IMR-90 (cell line): ENCODE results near the gene CALD1. TPM values are rescaled to one million over a fixed set of nuclear protein-coding genes. Genes with fewer than 3 reads are reported as not detected.
A peak's percentile ranks its signal among the peaks of the same experiment; 100 is the strongest.

Experiments used
- ATAC-seq: fragments of 200-7000 bp; cut with Tn5 transposase; 2 replicates; pipeline ENCODE4 v1.9.1; 2020; ENCODE audit warnings: low read depth, mild to moderate bottlenecking, moderate library complexity
- BruUV-seq: library from RNA; stranded (reverse); fragments of 400-500 nt; replicated peaks from 2 replicates; lab custom pipeline; 2021; lab: Mats Ljungman, UMichigan
- CTCF ChIA-PET: fragments of 300-600 bp; formaldehyde crosslinking; extraction: SDS; loops from one replicate; lab custom pipeline; 2021; ENCODE audit warnings: antibody characterized with exemption; lab: Yijun Ruan, JAX
- POLR2A ChIA-PET: fragments of 300-600 bp; sonication (Branson Sonifier 250); formaldehyde crosslinking; loops from one replicate; lab custom pipeline; 2022; ENCODE audit warnings: antibody characterized with exemption; ENCODE audit not compliant: unreplicated experiment; lab: Charles Lee
- DNase-seq: peaks from one replicate; pipeline ENCODE4 v3.0.0; 2013
- H2AFZ ChIP-seq: replicated peaks from 2 replicates; pipeline ENCODE3; 2013; ENCODE audit warnings: low read length, mild to moderate bottlenecking; ENCODE audit not compliant: poor library complexity
- H2AK5ac ChIP-seq: 2 replicates; pipeline ENCODE4 v1.6.1; 2013; ENCODE audit warnings: low read depth, low read length, inconsistent platforms
- H2AK9ac ChIP-seq: replicated peaks from 2 replicates; pipeline ENCODE3; 2013; ENCODE audit warnings: mild to moderate bottlenecking, low read depth, low read length, moderate library complexity; ENCODE audit not compliant: poor library complexity
- H2BK120ac ChIP-seq: 2 replicates; pipeline ENCODE4 v1.6.1; 2013; ENCODE audit warnings: low read depth, low read length, inconsistent platforms
- H2BK15ac ChIP-seq: 3 replicates; pipeline ENCODE4 v1.6.1; 2013; ENCODE audit warnings: low read depth, low read length, inconsistent platforms
- H2BK20ac ChIP-seq: 2 replicates; pipeline ENCODE4 v1.6.1; 2013; ENCODE audit warnings: low read depth, mild to moderate bottlenecking, inconsistent platforms, low read length, moderate library complexity
- H2BK5ac ChIP-seq: 2 replicates; pipeline ENCODE4 v1.6.1; 2013; ENCODE audit warnings: mild to moderate bottlenecking, low read depth, low read length, inconsistent platforms; ENCODE audit not compliant: poor library complexity, severe bottlenecking
- H3K14ac ChIP-seq: replicated peaks from 2 replicates; pipeline ENCODE4 v1.6.1; 2013; ENCODE audit warnings: low read depth, low read length, inconsistent platforms
- H3K18ac ChIP-seq: 2 replicates; pipeline ENCODE4 v1.6.1; 2013; ENCODE audit warnings: low read depth, low read length, control low read depth
- H3K23ac ChIP-seq: 2 replicates; pipeline ENCODE4 v1.6.1; 2013; ENCODE audit warnings: low read depth, low read length, inconsistent platforms
- H3K27ac ChIP-seq: 2 replicates; pipeline ENCODE4 v1.5.1; 2013; ENCODE audit warnings: mild to moderate bottlenecking, control low read depth, low read length; ENCODE audit not compliant: insufficient read depth
- H3K27me3 ChIP-seq: 2 replicates; pipeline ENCODE4 v1.6.1; 2013; ENCODE audit warnings: low read length; ENCODE audit not compliant: control insufficient read depth, insufficient read depth
- H3K36me3 ChIP-seq: 2 replicates; pipeline ENCODE4 v1.6.1; 2013; ENCODE audit warnings: low read length, mixed read lengths; ENCODE audit not compliant: control insufficient read depth, insufficient read depth
- H3K4ac ChIP-seq: 2 replicates; pipeline ENCODE4 v1.6.1; 2013; ENCODE audit warnings: low read depth, low read length, inconsistent platforms
- H3K4me1 ChIP-seq: 2 replicates; pipeline ENCODE4 v1.6.1; 2013; ENCODE audit warnings: low read length, mixed read lengths; ENCODE audit not compliant: control insufficient read depth, insufficient read depth
- H3K4me2 ChIP-seq: 2 replicates; pipeline ENCODE4 v1.6.1; 2013; ENCODE audit warnings: low read depth, mild to moderate bottlenecking, control low read depth, low read length, moderate library complexity
- H3K4me3 ChIP-seq: 2 replicates; pipeline ENCODE4 v1.5.1; 2013; ENCODE audit warnings: low read depth, mild to moderate bottlenecking, control low read depth, low read length, moderate library complexity; ENCODE audit not compliant: insufficient read depth
- H3K56ac ChIP-seq: 2 replicates; pipeline ENCODE4 v1.6.1; 2013; ENCODE audit warnings: low read length, inconsistent platforms; ENCODE audit not compliant: insufficient read depth; ENCODE audit errors: extremely low read depth
- H3K79me1 ChIP-seq, 2 experiments: 2 replicates each; pipeline ENCODE4 v1.6.1; 2013; ENCODE audit warnings: low read length in 2 of 2, inconsistent platforms in 1 of 2, low read depth in 1 of 2
- H3K9ac ChIP-seq: 2 replicates; pipeline ENCODE4 v1.6.1; 2013; ENCODE audit warnings: low read depth, low read length, control low read depth
- H3K9me1 ChIP-seq: 2 replicates; pipeline ENCODE4 v1.6.1; 2013; ENCODE audit warnings: low read length, inconsistent platforms; ENCODE audit not compliant: insufficient read depth
- H3K9me3 ChIP-seq: 2 replicates; pipeline ENCODE4 v1.6.1; 2013; ENCODE audit warnings: low read length; ENCODE audit not compliant: control insufficient read depth, insufficient read depth
- H4K20me1 ChIP-seq: 2 replicates; pipeline ENCODE4 v1.6.1; 2013; ENCODE audit warnings: low read length, inconsistent platforms; ENCODE audit not compliant: insufficient read depth
- H4K5ac ChIP-seq: 2 replicates; pipeline ENCODE4 v1.6.1; 2013; ENCODE audit warnings: mild to moderate bottlenecking, low read depth, low read length, control low read depth
- H4K8ac ChIP-seq, 2 experiments: 2 replicates each; pipeline ENCODE4 v1.6.1; 2013; ENCODE audit warnings: low read depth in 2 of 2, low read length in 2 of 2, control low read depth in 1 of 2, inconsistent platforms in 1 of 2
- H4K91ac ChIP-seq: 2 replicates; pipeline ENCODE4 v1.6.1; 2013; ENCODE audit warnings: low read depth, low read length, inconsistent platforms; ENCODE audit not compliant: insufficient read depth
- CEBPB ChIP-seq: IDR thresholded peaks from 2 replicates; pipeline ENCODE4 v1.6.1; 2012; ENCODE audit warnings: low read depth, low read length, improper control_type of control experiment
- FOS ChIP-seq: fragments of 150-350 bp; IDR thresholded peaks from 2 replicates; pipeline ENCODE4 v1.6.1; 2016; ENCODE audit warnings: low read depth, low read length
- MAFK ChIP-seq: IDR thresholded peaks from 2 replicates; pipeline ENCODE4 v1.6.1; 2012; ENCODE audit warnings: low read depth, low read length, improper control_type of control experiment
- MAZ ChIP-seq: IDR thresholded peaks from 2 replicates; pipeline ENCODE4 v1.6.1; 2012; ENCODE audit warnings: low read depth, mild to moderate bottlenecking, low read length, improper control_type of control experiment, moderate library complexity, borderline replicate concordance
- SMC3 ChIP-seq: fragments of 150-350 bp; IDR thresholded peaks from 2 replicates; pipeline ENCODE4 v1.6.1; 2016; ENCODE audit warnings: low read depth, mild to moderate bottlenecking, antibody characterized with exemption, low read length, moderate library complexity
- WGBS, 2 experiments: methylation state at CpG; one replicate each; pipeline versions ENCODE4 v1.1.5 to v1.1.7; 2013; ENCODE audit warnings: missing lambda C conversion rate in 2 of 2; ENCODE audit not compliant: insufficient read length in 1 of 2; ENCODE audit errors: extremely low coverage in 2 of 2; 5-methylcytosine and 5-hydroxymethylcytosine counted together
- dilution Hi-C: fragments of 300-500 bp; cut with HindIII; formaldehyde crosslinking; loops from one replicate; pipeline ENCODE4 v1.14.3; 2018; ENCODE audit warnings: low sequenced_read_pairs; ENCODE audit not compliant: unreplicated experiment
- in situ Hi-C: fragments of 300-500 bp; cut with MboI; formaldehyde crosslinking; loops from 3 replicates; pipeline ENCODE4 v1.14.3; 2019; ENCODE audit warnings: low sequenced_read_pairs, inconsistent platforms, mixed read lengths
- intact Hi-C: fragments of 100-400 bp; cut with micrococcal nuclease; formaldehyde crosslinking; loops from 2 replicates; pipeline ENCODE4 v1.10.0; 2022
- polyA plus RNA-seq, 3 experiments: library from polyadenylated mRNA; depleted of rRNA; stranded (reverse); fragments of >200 nt; gene quantifications; 2 replicates each; pipeline ENCODE4 v1.2.3, GENCODE V29; 2012; ENCODE audit warnings: low replicate concordance in 1 of 3
- total RNA-seq: library from RNA; depleted of rRNA; stranded (reverse); fragments of >200 nt; gene quantifications from 2 replicates; pipeline ENCODE4 v1.2.3, GENCODE V29; 2012
- TF ChIP-seq, protein P1 (sequence below): fragments of 150-350 bp; IDR thresholded peaks from 2 replicates; pipeline ENCODE4 v1.6.1; 2016; ENCODE audit warnings: low read depth, mild to moderate bottlenecking, low read length, moderate library complexity, borderline replicate concordance
- TF ChIP-seq, protein P2 (sequence below): conservative IDR thresholded peaks from 2 replicates; pipeline ENCODE4 v1.5.1; 2012; ENCODE audit warnings: mild to moderate bottlenecking, low read depth, low read length, improper control_type of control experiment

CALD1 gene
- total and polyA plus RNA-seq, 2 of the 4 experiments (the other 2 are of a cell fraction): 375 to 487 TPM

DNA sequence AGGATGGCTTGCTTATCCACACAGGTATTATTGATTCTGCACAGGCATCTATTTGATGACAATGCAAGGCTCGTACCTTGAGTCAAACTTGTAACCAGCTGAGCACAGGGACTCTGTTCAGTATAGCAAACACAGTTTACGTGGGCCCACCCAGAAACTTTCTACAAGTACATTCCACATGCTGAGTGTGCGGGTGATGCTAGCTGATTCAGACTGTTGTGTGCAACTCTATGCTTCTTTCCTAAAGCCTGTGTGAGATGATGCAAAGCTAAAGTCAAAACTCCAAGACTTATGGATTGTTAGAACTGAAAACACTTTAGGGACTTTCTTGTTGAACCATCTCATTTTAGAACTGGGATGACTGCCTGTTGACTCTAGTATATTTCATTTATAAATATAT is 21.5 kb upstream of the CALD1 start:
- Histone ChIP-seq H2BK20ac (peak overlapping the region; percentile 16), H2BK5ac (no peak overlapping the region), H3K9me1 (0 out of 2 replicates have a peak, but pooled peaks cover 2% of the 10 kb centered on the region), H4K5ac (0 out of 2 replicates have a peak overlapping the region, but pooled peaks have one; percentile 76), H3K18ac (peak overlapping the region; percentile 7; the same call in 1 of the 2 replicates), H3K23ac (no peak overlapping the region), H3K4me2 (no peak overlapping the region; the same call in 1 of the 2 replicates), H3K27ac (no peak overlapping the region), H3K9me3 (no peaks in the 10 kb centered on the region), H2BK120ac (peak overlapping the region; percentile 42; the same call in 1 of the 2 replicates), H3K9ac (no peak overlapping the region), H4K91ac (peak overlapping the region; percentile 0; the same call in 1 of the 2 replicates), H4K20me1 (no peaks in the 10 kb centered on the region), H3K4me1 (peaks cover 8% of the 10 kb centered on the region), H2AFZ (no peak overlapping the region), H3K4me3 (no peak overlapping the region), H4K8ac (no peak overlapping the region), H2BK15ac (no peak overlapping the region), H3K36me3 (no peaks in the 10 kb centered on the region), H2AK5ac (no peak overlapping the region; the same call in 1 of the 2 replicates), H3K4ac (peak overlapping the region; percentile 68), H3K79me1 (peaks cover 2 to 8% of the 10 kb centered on the region in 2 experiments; a peak in 2 of 4 replicates), H3K27me3 (no peaks in the 10 kb centered on the region), H3K56ac (no peak overlapping the region), H3K14ac (no peak overlapping the region; the same call in 1 of the 2 replicates), H2AK9ac (no peak overlapping the region)
- dilution Hi-C loops: no loop called here
- POLR2A ChIA-PET: no interaction called here
- in situ Hi-C loops: no loop called here
- TF ChIP-seq FOS: no peak
- no peak for TF ChIP-seq MAZ
- 0 out of 2 replicates have a peak, but pooled peaks have one; percentile 13 for TF ChIP-seq MAFK
- TF ChIP-seq, protein P1, sequence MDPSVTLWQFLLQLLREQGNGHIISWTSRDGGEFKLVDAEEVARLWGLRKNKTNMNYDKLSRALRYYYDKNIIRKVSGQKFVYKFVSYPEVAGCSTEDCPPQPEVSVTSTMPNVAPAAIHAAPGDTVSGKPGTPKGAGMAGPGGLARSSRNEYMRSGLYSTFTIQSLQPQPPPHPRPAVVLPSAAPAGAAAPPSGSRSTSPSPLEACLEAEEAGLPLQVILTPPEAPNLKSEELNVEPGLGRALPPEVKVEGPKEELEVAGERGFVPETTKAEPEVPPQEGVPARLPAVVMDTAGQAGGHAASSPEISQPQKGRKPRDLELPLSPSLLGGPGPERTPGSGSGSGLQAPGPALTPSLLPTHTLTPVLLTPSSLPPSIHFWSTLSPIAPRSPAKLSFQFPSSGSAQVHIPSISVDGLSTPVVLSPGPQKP: no peak
- TF ChIP-seq SMC3: no peak
- TF ChIP-seq, protein P2, sequence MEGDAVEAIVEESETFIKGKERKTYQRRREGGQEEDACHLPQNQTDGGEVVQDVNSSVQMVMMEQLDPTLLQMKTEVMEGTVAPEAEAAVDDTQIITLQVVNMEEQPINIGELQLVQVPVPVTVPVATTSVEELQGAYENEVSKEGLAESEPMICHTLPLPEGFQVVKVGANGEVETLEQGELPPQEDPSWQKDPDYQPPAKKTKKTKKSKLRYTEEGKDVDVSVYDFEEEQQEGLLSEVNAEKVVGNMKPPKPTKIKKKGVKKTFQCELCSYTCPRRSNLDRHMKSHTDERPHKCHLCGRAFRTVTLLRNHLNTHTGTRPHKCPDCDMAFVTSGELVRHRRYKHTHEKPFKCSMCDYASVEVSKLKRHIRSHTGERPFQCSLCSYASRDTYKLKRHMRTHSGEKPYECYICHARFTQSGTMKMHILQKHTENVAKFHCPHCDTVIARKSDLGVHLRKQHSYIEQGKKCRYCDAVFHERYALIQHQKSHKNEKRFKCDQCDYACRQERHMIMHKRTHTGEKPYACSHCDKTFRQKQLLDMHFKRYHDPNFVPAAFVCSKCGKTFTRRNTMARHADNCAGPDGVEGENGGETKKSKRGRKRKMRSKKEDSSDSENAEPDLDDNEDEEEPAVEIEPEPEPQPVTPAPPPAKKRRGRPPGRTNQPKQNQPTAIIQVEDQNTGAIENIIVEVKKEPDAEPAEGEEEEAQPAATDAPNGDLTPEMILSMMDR: no peak
- TF ChIP-seq CEBPB: peak; percentile 78
- intact Hi-C loops: loop anchor here (5.0 kb wide), 1 partner anchor 126 kb away; no protein-coding TSS in a partner anchor
- WGBS, 2 experiments: no CpG with 5 or more reads among the region's 3 CpGs
- BruUV-seq: no TSS peak
- peak; percentile 78 for DNase-seq
- peak; percentile 53 for ATAC-seq
- CTCF ChIA-PET: interaction anchor here (0.7 to 1.6 kb wide), 3 partner anchors 33 to 72 kb away, joined by 3 to 11 read pairs (median 3); no protein-coding TSS in a partner anchor
